NCI-H2171 (cell line): ENCODE results near the gene CDC42BPB.
"Not testable (repeated sequence)": the region's sequence is repeated elsewhere in the genome, so short reads cannot be mapped to it uniquely, and the experiment has no call there.

Experiments used
- DNase-seq: peaks from one replicate; lab custom pipeline; 2025; lab: John Stamatoyannopoulos, UW

CDC42BPB gene

DNA sequence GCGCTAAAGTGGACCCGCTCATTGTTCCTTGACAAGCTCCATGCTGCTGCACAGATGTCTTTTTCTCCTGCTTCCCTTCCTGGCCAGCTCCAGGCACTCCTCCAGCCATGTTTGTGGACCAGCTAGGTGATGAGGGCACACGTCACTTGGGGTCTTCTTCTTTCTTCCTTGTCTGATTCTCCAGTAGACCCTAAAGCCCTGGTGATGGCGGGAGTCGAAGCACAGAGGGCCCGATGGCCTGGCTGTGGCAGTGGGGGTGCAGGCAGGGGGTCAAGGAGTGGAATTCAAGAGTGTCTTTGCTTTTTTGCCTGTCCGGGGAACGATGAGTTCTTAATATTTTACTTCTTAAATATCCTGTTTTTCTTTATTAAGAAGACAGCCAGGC lies 157.8 kb downstream of the CDC42BPB start:
- no peak for DNase-seq

- DNase-seq: no peak
Measured at GRCh38 chr14:102898776-102899515, 158.4 kb downstream of the CDC42BPB start.

DNA sequence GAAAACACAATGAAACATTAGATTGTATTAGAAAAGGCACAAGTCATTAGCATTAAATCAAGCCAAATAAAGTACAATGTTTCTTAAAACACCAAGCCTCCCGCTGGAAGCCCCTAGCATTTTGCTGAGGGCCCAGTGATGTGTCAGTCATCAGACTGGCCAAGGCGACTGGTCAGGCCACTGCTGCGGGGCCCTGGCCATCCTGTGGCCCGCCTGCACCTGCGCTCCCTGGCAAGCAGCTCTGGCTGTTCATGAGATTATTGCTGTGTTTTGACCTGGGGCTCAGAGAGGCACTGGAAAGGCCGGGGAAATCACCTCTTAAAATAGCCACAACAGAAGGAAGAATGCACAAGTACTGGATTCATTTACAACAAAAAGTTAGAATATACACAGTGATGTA lies 159.1 kb downstream of the CDC42BPB start:
- DNase-seq: no peak

GRCh38 chr14:102897299-102898027 lies 159.9 kb downstream of the CDC42BPB start:
- no peak for DNase-seq

GRCh38 chr14:102896735-102897134 lies 160.6 kb downstream of the CDC42BPB start:
- not testable (repeated sequence) for DNase-seq

- no peak for DNase-seq
Measured at GRCh38 chr14:102893452-102893851, 163.9 kb downstream of the CDC42BPB start.

GRCh38 chr14:102892651-102893050 lies 164.7 kb downstream of the CDC42BPB start:
- no peak for DNase-seq

GRCh38 chr14:102891556-102891955 lies 165.8 kb downstream of the CDC42BPB start:
- DNase-seq: no peak

- DNase-seq: no peak
Measured at GRCh38 chr14:102891111-102891510, 166.2 kb downstream of the CDC42BPB start.

- DNase-seq: no peak
Measured at GRCh38 chr14:102889615-102890014, 167.7 kb downstream of the CDC42BPB start.

DNA sequence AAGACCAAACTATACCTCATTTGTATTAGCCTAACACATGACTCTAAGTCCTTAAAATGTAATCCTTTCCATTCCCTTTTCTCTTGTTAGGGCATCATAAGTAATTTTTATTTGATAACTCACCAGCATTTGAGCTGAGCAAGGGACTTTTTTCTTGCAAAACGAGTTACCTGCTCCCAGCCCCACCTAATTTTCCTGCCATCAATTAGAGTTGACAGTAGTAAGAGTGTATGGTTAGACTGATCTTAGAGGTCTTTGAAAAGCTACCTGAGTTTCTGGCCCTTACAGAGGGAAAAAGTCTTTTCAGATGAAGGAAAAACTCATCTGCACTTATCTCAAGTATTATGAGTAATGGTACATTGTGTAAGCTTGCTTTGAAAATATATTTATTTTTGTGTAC lies 168.6 kb downstream of the CDC42BPB start:
- no peak for DNase-seq

DNA sequence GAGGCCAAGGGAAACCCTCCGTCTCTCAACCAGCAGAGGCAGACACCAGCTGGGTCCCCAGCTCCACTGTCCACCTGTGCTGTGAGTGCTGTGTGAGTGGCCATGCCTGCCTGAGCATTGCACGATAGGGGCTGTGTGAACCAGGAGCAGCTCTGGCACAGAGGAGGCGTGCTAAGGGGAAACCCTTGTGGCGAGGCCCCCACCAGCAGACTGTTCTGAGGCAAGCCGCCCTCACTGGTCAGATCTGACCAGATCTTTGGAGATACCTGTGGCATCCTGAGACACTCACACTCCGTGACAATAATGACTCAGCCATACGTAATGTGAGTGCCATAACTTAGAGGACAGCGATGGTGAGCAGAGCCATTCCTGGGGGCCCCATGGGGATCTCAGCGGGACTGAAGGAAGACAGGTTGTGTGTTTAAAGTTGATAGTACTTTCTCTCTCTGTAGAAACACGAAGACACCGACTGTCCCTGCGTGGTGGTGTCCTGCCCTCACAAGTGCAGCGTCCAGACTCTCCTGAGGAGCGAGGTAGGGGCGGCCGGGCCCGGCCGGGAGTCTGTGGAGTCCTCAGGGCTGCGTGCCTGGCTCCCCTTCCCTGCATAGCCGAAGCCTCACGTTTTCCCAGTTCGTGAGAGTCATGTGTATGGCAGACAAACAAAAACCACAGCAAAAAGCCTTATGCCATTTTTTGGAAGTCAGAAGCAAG lies 171.5 kb downstream of the CDC42BPB start:
- no peak for DNase-seq

DNA sequence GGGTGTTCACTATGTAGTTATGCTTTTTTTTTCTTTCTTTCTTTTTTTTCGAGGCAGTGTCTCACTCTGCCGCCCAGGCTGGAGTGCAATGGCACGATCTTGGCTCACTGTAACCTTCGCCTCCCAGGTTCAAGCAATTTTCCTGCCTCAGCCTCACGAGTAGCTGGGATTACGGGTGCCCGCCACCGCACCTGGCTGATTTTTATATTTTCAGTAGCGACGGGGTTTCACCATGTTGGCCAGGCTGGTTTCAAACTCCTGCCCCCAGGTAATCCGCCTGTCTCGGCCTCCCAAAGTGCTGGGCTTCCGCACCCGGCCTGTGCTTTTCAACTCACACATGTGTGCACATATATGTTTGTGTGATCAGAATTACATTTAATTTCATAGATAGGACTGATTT lies 173.8 kb downstream of the CDC42BPB start:
- DNase-seq: no peak

DNA sequence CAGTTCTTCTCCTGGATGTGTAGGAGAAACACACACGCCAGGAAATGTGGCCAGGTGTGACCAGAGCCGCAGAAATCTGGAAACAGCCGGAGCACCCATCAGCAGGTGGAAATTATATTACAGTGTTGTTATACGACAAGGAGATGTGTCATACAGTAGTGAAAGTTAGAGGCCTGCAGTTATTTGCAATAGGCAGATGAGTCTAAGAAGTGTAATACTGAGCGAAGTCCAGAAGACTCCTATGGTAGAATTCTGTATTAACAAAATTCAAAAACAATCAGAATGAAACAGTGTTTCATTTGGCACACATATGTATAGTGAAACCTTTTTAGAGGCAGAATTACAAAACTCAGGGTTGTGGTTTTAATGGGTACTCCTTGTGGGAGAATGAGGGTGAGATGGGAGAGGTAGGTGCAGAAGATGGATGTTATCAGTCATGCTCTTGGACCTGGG lies 174.2 kb downstream of the CDC42BPB start:
- no peak for DNase-seq
